Neural crest cell (in vitro differentiated cells): ENCODE results near the gene TSSK2. TPM values are rescaled to one million over a fixed set of nuclear protein-coding genes. Genes with fewer than 3 reads are reported as not detected.
A peak's percentile ranks its signal among the peaks of the same experiment; 100 is the strongest.

Experiments
- DNase-seq: peaks from one replicate; pipeline ENCODE4 v3.0.0; 2021; ENCODE audit warnings: low read depth, mixed read lengths, low spot score
- H3K27ac Mint-ChIP-seq: one replicate; pipeline ENCODE4 v1.8.0; 2021; ENCODE audit warnings: mild to moderate bottlenecking, mixed read lengths; ENCODE audit not compliant: unreplicated experiment
- H3K27me3 Mint-ChIP-seq: 2 replicates; pipeline ENCODE4 v1.8.0; 2021; ENCODE audit warnings: low read depth, mild to moderate bottlenecking, mixed read lengths
- H3K36me3 Mint-ChIP-seq: 2 replicates; pipeline ENCODE4 v1.8.0; 2021; ENCODE audit warnings: low read depth, mild to moderate bottlenecking, mixed read lengths
- H3K4me1 Mint-ChIP-seq: 2 replicates; pipeline ENCODE4 v1.8.0; 2021; ENCODE audit warnings: mixed read lengths
- H3K4me3 Mint-ChIP-seq: one replicate; pipeline ENCODE4 v1.8.0; 2021; ENCODE audit warnings: mild to moderate bottlenecking, mixed read lengths
- H3K9me3 Mint-ChIP-seq: 2 replicates; pipeline ENCODE4 v1.8.0; 2021; ENCODE audit warnings: mixed read lengths
- CTCF ChIP-seq: fragments of 200-600 bp; sonication (generic); conservative IDR thresholded peaks from 2 replicates; pipeline ENCODE4 v1.5.0; 2021; ENCODE audit warnings: antibody characterized with exemption, mild to moderate bottlenecking
- total RNA-seq: library from RNA; stranded (reverse); gene quantifications from 2 replicates; pipeline ENCODE4 v1.2.1, GENCODE V29; 2021

Gene TSSK2
- total RNA-seq, 1 donor from 2014 or later = not detected

GRCh38 chr22:19167106-19167869 lies 36.2 kb downstream of the TSSK2 start:
- peak overlapping the region; percentile 69 for H3K4me3 Mint-ChIP-seq
- H3K36me3 Mint-ChIP-seq = no peaks in the 10 kb centered on the region
- no peaks in the 10 kb centered on the region for H3K9me3 Mint-ChIP-seq
- H3K27ac Mint-ChIP-seq = no peak overlapping the region
- H3K4me1 Mint-ChIP-seq = peaks cover 20% of the 10 kb centered on the region
- no peak for TF ChIP-seq CTCF
- peaks cover 81% of the 10 kb centered on the region for H3K27me3 Mint-ChIP-seq
- DNase-seq = no peak

GRCh38 chr22:19168088-19168890 lies 37.2 kb downstream of the TSSK2 start:
- H3K9me3 Mint-ChIP-seq = no peaks in the 10 kb centered on the region
- no peak for DNase-seq
- peak overlapping the region; percentile 80 for H3K4me3 Mint-ChIP-seq
- no peak overlapping the region for H3K27ac Mint-ChIP-seq
- H3K4me1 Mint-ChIP-seq = peaks cover 30% of the 10 kb centered on the region
- H3K36me3 Mint-ChIP-seq = no peaks in the 10 kb centered on the region
- TF ChIP-seq CTCF = no peak
- H3K27me3 Mint-ChIP-seq = peaks cover 82% of the 10 kb centered on the region

GRCh38 chr22:19169002-19169946 lies 38.2 kb downstream of the TSSK2 start:
- H3K27me3 Mint-ChIP-seq = peaks cover 77% of the 10 kb centered on the region
- TF ChIP-seq CTCF = no peak
- peak overlapping the region; percentile 80 for H3K4me3 Mint-ChIP-seq
- H3K36me3 Mint-ChIP-seq = no peaks in the 10 kb centered on the region
- no peaks in the 10 kb centered on the region for H3K9me3 Mint-ChIP-seq
- H3K4me1 Mint-ChIP-seq = peaks cover 30% of the 10 kb centered on the region
- no peak overlapping the region for H3K27ac Mint-ChIP-seq
- DNase-seq = no peak

- no peaks in the 10 kb centered on the region for H3K9me3 Mint-ChIP-seq
- TF ChIP-seq CTCF = no peak
- H3K27me3 Mint-ChIP-seq = peaks cover 72% of the 10 kb centered on the region
- no peak overlapping the region for H3K27ac Mint-ChIP-seq
- H3K4me3 Mint-ChIP-seq = peak overlapping the region; percentile 95
- no peaks in the 10 kb centered on the region for H3K36me3 Mint-ChIP-seq
- peaks cover 30% of the 10 kb centered on the region for H3K4me1 Mint-ChIP-seq
- no peak for DNase-seq
These were observed 38.8 kb downstream of the TSSK2 start for GRCh38 chr22:19169947-19170318.
